ENCODE measurements around the gene HEYL.

- TF ChIP-seq CTCF (conservative IDR thresholded peaks at IDR 0.05) (no peak), EZH2 (IDR thresholded peaks at IDR 0.05; ENCODE audit: low read depth) (no peak)
Observed at GRCh38 chr1:39668111-39668510, 28.7 kb upstream of the HEYL start.

All from PC-9 (cell line).